ACHN (cell line): ENCODE data around the gene JUP.

Experiments
- DNase-seq: peaks from one replicate; pipeline ENCODE4 v3.0.0-alpha.2; 2015
- in situ Hi-C: cut with HindIII; loops from 2 replicates; pipeline ENCODE4 v1.10.0; 2017; ENCODE audit warnings: low sequenced_read_pairs, low pct_ligation_motif_present, low pct_unique_long_range_greater_than_20kb

Gene JUP

DNA sequence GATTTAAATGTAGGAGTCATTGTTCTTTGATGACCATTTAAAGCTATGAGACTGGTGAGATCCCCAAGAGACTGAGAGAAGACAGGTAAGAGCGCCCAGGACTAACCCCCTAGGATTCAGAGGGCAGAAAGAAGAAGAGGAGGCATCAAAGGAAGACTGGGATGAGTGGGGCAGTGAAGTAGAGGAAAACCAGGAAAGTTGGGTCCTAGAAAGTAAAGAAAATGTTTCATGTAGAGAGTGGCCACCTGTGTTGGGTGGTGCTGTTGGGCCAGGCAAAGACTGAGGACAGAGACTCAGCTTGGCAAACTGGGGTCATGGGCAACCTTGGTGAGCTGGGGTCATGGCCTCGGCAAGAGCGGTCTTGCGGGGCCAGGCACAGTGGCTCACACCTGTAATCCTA, 50.8 kb downstream of the JUP start:
- DNase-seq = no peak
- in situ Hi-C loops = no loop called here

DNA sequence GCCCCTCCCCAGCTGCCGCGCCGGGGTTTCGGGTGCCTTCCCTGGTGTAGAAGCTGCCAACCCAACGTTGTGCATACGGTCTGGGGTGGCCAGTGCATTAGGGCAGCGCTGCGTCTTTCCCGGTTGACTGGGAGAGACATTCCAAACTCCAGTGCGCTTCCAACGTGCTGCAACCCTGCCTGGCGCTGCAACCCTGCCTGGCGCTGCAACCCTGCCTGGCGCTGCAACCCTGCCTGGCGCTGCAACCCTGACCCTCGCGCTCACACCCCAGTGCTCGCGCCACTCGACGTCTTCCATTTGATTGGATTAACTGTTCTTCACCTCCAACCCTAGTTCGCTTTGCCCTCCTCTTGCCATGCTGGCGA, 51.6 kb downstream of the JUP start:
- in situ Hi-C loops = no loop called here
- DNase-seq = no peak

DNA sequence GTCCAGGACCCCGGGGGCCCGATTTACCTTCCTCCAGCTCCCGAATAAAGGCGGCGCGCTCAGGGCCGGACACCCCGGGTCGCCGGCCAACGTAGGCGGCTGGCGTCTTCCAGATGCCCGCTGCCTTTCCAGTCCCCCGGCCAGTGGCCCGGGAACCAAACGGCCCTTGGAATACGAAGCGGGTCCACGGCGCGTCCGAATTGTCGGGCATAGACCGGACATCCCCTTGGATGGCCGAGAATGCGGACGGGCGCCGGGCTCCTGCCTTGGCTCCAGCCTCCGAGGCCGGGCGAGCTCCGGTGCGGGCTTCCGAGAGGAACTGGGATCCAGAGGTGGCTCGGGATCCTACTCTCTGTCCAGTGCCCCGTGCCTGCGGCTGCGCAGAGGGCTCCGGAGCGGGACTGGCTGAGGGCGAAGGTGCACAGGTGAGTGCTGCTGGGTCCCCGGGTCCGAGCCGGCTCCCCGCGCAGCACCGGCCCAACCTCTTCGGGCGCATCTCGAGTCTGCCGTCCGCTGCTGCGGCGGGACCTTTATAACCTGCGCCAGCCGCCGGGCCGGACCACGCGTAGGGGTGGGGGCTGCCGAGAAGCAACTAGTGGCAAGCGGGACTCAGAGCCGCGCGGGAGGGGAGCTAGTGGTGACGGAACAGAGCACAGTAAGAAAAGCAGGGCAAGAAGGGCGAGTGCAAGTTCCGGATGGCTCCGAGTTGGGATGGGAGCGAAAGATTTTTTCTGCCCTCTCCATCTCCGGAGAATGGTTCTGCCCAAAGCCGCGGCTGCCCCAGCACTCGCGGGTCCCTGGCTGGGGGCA, 52.2 kb downstream of the JUP start, which contains the start of gene HAP1:
HAP1 (minus strand) TSS at position 505 of the 810 bp plus-strand sequence; CDS start at position 496, 9 bp downstream.
- in situ Hi-C loops = no loop called here
- DNase-seq = peak; percentile 24

DNA sequence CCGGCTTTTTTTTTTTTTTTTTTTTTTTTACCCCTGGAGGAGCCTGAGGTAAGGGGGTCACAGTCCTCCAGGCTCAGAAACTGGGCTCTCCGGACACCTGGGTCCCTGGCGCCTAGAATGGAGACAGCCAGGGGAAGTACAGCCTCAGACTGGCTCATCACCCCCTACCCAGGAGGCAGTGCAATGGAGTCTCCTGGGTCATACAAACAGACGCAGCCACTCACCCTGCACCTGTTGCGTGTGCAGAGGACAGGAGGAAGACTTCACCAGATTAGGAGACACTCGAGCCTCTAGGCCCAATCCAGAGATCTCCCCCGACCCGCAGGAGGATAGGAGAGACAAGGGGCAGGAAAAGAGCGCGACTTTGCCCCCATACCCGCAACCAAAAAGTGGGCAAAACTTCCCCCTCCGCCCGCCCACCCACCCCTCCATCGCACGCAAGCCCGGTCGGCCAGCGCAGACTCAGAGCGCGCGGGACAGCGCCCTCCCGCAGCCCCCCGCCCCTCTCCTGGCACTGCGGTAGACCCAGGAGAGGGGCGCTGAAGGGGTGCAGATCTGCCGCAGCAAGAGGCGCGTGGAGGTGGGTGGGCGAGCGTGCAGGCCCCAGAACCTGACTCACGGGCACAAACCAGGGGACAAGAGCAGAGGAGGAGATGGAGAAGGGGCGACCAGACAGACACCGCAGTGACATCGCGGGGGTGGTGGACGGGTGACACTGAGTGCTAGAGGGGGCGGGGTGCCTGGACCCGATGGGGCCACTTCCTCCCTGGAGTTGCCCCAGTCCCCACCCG, 53.0 kb downstream of the JUP start:
- in situ Hi-C loops = no loop called here
- no peak for DNase-seq

DNA sequence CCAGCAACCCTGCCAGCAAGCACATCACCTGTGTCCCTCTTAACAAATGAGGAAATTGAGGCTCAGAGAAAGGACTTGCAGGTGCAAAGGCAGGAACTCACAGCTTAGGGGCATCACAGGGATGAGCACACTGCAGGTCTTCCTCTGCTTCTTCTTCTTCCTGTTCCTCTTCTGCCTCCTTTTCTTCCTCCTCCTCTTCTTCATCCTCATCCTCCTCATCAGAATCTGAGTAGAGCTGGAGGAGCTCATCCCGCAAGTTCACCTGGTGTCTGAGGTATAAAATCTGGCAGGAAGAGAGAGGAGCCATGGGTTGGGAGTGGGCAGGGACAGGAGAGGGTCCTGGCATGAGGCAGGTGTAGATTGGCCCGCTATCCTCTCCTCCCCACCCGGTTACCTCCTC, 54.7 kb downstream of the JUP start:
- in situ Hi-C loops = no loop called here
- no peak for DNase-seq

DNA sequence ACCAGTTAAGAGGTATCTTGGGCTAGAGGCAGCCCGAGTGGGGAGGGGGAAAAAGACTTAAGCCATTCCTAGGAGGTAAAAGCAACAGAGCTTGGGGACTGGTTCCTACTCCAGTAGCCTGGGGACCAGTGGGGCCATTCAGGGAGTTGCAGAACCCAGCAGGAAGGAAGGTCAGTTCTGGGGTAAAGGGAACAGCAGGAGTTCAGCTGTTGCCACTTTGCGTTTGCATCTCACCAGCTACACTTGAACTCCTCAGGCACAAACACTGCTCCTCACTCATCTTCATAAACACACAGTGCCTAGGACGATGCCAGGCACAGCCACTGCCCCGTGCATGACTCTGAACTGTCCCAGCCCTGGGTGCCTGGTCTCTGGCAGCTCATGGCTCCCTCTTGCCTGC, 56.0 kb downstream of the JUP start:
- in situ Hi-C loops = no loop called here
- no peak for DNase-seq

DNA sequence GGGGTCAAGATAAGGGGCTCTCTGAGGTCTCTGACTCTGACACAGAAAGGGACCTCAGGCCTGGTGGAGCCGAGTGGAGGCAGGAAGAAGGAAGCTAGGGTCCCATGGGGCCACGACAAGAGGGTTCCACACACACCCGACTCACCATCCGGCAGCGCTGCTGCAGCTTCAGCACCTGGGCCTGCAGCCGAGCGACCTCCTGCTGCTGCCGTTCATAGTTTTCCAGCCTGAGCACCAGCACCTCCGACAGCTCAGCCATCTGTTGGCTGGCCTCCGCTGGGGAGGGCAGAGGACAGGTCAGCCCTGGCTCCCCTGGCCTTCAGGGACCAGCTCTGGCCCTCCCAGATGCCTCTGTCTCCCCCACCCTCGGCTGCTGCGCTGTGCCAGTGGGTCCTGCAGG, 58.5 kb downstream of the JUP start:
- no peak for DNase-seq
- in situ Hi-C loops = no loop called here

DNA sequence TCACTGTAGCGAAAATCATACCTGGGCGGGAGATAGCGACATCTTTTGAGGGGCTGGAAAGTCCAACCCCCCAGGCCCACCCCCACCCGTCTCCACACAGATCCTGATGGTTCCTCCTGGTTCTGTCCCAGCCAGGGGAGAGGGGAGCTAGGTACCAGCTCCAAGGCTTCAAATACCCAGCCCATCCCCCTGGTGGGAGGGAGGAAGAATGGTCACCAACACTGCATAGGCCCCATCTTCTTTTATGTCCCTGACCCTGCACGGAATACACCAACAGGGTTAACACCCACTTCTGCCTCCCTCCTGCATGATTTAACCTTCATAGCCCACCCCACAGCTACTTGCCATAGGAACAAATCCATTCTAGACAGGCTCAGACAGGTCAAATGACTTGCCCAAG, 61.4 kb downstream of the JUP start:
- in situ Hi-C loops = no loop called here
- DNase-seq = no peak

DNA sequence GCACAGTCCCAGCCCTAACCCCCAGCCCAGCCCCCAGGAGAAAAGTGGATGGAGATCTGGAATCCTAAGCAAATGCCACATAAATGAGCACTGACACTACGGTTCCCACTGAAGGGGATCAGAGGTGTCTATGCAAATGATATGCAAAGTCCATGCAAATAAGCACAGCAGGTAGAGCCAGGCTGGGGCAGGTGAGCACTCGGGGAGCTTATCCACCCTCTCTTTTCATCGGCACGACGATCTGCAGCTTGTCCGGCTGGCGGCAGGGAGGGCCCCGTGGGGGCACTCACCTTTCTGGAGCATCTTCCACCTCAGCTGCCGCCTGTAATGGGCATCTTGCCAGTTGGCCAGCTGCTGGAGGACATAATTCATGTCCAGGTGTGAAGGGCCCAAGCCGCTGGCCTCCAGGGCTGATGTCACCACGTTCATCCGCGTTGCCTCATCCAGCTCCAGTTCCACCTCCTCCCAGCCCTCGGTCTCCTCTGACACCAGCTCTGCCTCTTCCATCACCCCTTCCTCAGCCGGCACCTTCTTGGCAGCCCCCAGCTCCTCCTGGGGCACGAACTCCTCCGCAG, 61.9 kb downstream of the JUP start:
- in situ Hi-C loops = no loop called here
- DNase-seq = no peak

DNA sequence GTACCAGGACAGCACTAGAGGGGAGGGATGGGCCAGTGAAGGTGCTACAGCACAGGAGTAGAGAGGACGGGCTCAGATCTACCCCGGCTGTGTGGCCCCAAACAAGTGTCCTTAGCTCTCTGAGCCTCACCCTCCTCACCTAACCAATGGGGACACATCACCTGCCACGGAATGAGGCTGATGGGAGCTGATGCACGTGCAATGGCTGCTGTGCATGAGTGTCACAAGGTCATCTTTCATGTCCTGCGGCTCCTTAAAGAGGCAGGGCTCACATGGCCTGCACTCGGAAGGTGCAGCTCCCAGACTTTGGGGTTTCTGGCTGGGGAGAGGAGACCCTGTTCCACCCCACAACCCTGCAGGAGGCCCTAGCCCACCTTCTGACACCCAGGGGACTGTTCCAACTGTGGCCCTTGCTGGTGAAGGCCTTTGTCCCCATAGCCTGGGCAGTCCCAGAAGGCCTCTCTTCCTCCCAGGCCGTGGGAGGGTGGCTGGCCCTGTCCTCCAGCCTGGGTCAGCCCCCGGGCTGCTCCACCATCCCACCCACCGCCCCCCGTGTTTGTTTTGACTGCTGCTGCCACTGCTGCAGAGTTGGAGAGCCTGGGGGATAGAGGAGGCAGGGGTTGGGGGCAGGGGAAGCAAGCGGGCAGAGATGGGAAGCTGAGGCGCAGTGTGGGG, 62.6 kb downstream of the JUP start:
- DNase-seq = no peak
- in situ Hi-C loops = no loop called here

DNA sequence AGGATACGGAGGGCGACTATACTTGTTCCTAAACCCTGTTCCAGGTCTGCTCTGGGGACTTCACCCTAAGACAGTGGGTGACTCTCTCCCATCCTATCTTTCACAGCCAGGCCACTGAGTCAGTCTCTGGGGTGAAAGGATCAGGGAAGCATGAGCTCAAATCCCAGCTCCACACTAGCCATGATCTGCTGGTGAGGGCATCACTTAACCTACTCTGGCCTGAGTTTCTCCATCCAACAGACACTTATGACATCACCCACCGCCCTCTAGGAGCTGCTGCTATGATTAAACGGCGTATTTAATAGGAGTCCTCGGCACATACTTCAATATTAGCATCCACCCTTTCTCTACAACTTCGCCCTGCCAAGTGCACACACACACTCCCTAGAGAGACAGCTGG, 64.3 kb downstream of the JUP start:
- in situ Hi-C loops = no loop called here
- no peak for DNase-seq

DNA sequence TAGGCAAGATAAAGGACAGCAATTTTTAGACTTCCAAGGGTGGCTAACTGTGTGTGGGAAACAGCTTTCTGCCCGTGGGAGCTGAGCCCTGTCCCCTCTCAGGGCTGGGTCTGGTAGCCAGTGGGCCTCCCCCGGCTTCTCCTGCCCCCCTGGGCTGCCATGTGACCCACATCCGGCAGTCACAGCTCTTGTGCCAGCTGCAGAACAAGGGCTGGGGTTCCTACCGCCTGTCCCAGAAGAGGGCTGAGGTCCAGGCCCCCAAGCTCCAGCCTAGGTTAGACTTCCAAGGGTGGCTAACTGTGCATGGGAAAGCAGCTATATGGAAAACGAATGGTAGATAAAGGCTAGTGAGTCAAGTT, 68.2 kb downstream of the JUP start:
- DNase-seq = no peak
- in situ Hi-C loops = no loop called here

DNA sequence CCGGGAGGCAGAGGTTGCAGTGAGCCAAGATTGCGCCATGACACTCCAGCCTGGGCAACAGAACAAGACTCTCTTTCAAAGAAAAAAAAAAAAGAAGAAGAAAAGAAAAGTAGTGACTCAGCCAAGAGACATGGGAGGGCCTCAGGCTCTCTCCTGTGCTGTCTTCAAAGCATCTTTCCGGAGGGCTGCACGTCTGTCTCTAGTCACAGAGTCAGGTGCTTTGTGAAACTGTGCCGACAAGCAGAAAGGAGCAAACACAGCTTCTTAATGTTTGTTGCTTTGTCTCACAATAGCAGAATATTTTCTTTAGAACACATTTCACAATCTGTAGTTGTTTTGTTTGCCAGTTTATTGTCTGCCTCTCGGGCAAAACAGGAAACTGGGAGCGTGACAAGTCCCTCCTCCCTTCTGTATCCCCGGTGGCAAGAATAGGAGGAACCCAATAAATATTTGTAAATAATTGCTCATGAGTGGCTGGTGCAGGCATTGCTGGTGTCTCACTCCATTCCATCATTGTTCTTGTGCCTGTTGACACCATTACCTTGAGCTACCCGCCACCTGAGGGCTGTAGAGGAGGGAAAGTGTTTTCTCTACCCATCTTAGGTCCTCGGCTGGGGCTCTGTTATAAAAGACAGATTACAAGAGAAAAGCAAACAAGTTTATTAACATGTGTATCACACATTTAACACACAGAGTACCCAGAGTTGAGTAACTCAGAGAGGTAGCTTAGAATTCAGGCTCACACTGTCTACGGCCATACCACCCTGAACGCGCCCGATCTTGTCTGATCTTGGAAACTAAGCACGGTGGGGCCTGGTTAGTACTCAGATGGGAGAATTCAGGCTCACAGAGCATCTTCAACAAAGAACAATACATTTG, 68.9 kb downstream of the JUP start:
- in situ Hi-C loops = no loop called here
- no peak for DNase-seq

DNA sequence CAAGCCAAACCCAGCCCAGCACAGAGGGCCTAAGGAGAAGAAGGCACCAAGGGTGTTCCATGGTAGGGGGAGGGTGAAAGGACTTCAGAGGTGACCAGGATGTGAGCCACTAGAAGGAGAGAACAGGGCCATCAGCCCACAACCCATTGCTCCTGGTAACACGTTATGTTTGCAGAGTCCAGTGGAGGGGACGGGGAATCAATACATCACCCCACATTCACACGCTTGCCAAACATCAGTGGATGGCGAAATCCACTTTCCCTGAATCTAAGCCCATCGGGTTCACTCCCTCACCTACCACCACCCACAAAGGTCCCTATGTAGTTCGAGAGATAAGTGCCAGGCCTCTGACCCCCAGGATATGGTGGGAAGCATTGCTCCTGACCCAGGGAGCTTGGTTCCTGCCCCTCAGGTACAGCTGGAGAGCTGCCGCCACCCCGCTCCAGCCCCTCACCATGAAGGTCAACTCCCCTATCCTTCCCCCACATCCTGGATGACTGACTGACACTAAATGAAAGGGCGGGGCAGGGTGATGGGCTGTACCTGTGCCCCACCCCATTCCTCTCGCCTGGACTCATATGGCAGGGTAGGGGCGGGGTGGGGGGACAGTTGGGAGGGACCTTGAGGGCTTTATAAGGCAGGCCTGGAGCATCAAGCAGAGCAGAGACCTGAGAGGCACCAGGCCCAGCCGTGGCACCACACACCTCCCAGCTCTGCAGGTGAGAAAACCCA, 74.7 kb downstream of the JUP start, which contains the start of gene GAST:
GAST (plus strand) TSS at position 663 of the 732 bp plus-strand sequence. CDS start 3,106 bp downstream, outside the sequence.
- no peak for DNase-seq
- in situ Hi-C loops = no loop called here

DNA sequence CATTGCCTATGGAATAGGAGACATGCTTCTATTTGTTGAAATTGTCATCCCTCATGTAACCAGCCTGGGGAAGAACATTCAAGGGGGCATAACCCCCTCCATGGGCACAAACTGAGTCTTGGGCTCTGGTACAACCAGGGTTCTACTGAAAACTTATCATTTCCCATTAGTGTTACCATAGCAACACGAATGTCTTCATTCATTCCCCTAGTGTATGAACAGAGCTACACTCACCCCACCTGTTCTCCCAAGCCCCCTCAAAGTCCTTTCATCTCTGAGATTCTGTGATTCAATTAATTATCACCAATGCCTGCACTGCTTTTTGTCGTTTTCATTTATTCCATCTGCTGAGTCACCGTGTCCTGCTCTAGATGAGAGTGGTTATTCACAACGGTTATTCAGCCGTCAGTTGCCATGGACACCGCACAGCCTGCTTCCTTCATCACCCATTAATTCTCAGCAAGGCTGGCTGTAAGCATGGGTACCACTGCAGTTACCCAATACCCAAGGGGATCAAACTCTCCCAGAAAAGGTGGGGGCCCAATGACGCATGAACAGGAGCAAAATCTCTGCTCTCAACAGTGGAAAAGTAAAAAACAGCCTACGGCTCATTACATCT, 75.9 kb downstream of the JUP start:
- in situ Hi-C loops = no loop called here
- peak; percentile 58 for DNase-seq

DNA sequence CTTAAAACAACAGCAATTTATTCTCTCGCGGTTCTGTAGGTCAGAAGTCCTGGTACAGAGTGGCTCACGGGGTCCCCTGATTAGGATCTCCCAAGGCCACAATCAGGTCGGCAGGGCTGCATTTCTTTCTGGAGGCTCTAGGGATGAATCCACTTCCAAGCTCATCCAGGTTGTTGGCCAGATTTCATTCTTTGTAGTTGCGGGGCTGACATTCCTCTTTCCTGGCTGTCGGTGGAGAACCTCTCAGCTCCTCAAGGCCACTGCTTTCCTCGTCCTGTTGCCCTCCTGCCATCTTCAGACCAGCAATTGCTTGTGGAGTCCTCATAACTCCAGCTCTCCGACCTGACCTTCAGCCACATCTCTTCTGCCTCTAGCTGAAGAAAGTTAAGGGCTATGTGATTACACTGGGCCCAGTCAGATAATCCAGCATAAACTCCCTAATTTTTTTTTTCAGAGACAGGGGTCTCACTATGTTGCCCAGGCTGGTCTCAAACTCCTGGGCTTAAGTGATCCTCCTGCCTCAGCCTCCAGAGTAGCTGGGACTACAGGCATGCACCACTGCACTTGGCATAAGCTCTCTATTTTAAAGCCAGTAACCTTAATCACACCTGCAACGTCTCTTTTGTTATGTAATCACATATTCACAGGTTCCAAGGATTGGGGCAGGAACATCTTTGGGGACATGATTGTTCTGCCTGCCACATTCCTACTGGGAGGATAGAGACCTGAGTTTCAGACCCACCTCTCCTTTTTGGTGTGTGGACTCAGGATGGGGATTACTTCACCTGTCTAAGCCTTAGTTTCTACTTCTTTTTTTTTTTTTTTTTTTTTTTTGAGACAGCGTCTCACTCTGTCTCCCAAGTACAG, 78.5 kb downstream of the JUP start:
- in situ Hi-C loops = no loop called here

More for the DNA sequence above, 78.5 kb downstream of the JUP start:
- DNase-seq = no peak
